ENCODE measurements around the gene CCNE1.

- TF ChIP-seq CTCF (IDR thresholded peaks at IDR 0.05 in 4 of 5, conservative IDR thresholded peaks at IDR 0.05 in 1 of 5), result no peak
- TF ChIP-seq POLR2A (IDR thresholded peaks at IDR 0.05), result no peak
Measured at GRCh38 chr19:29783627-29784190, 28.1 kb upstream of the CCNE1 start.
